CD1c-positive myeloid dendritic cell (primary cell): ENCODE results near the gene POLG.
A peak's percentile ranks its signal among the peaks of the same experiment; 100 is the strongest.

Experiments
- DNase-seq: peaks from one replicate; pipeline ENCODE4 v3.0.0-alpha.2; 2016; ENCODE audit errors: extremely low spot score

POLG gene

GRCh38 chr15:89356634-89357298 is 22.1 kb upstream of the POLG start:
- peak; percentile 37 for DNase-seq

DNA sequence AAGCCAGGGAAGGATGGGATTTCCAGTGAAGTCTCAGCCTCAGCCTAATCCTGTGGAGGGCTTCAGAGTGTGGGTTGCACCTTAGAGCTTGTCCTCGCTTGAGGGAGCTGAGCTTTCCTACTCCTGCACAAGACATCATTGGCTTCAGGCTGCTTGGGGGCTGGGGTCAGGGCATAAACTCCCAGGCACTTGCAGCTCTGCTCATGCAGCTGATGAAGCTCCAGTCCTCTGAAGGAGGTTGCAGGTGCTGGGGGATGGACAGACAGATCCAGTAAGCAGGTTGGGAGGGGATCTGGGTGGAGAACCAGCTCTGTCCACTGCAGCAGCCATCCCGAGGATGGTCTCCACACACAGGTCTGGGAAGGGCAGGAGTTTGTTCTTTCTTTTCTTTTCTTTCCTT is 19.4 kb upstream of the POLG start:
- no peak for DNase-seq

GRCh38 chr15:89352476-89352875 is 17.9 kb upstream of the POLG start:
- no peak for DNase-seq

DNA sequence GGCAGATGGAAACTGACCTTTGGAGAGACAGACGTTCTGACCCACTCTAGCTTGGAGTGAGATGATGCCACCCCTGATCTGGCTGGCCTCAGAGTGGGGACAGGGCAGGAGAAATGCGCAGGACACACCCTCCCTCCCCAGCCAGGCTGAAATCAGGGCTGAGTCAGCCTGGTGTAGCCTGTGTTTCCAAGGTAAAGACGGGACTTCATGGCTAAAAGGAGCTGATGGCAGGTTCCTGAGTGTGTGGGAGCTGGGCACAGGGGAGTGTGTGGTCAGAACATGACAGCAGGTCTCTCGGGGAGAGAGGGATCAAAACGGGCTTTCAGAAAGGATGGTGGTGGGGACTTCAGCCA is 14.6 kb upstream of the POLG start:
- no peak for DNase-seq

- no peak for DNase-seq
Observed at GRCh38 chr15:89346516-89347231, 12.1 kb upstream of the POLG start.

DNA sequence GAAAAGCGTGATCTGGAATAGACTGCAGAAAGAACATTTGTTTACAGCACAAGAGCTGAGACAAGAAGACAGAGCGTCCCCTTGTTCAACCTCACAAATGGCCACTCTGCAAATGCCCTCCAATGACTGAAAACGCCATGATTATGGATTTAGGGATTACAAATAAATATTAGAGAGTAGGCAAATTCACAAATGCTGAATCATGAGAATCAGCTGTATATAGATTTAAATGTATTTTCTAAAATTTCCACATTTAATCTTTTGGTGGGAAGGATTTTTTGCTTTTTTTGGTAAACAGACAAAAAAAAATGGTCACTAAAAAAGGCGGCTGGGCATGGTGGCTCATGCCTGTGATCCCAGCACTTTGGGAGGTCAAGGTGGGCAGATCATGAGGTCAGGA is 10.6 kb upstream of the POLG start:
- DNase-seq, result no peak

DNA sequence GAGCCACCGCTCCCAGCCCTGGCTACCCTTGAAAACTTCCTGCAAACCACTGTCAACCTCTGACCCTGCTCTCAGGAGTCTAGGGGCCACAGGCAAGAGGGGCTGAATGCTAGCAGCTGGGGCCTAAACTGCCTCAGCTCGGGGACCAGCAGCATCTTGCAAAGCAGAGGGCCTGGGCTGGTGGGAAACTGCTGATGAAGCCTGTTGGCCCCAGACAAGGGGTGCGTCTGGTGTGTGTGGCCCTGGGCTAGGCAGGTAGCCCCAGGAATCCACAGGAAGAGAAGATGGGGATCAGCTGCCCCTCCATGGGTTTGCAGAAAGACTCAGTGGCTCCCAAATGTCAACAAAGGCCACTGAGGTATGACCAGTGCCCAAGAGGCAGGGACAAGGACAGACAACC is 8.2 kb upstream of the POLG start:
- no peak for DNase-seq

DNA sequence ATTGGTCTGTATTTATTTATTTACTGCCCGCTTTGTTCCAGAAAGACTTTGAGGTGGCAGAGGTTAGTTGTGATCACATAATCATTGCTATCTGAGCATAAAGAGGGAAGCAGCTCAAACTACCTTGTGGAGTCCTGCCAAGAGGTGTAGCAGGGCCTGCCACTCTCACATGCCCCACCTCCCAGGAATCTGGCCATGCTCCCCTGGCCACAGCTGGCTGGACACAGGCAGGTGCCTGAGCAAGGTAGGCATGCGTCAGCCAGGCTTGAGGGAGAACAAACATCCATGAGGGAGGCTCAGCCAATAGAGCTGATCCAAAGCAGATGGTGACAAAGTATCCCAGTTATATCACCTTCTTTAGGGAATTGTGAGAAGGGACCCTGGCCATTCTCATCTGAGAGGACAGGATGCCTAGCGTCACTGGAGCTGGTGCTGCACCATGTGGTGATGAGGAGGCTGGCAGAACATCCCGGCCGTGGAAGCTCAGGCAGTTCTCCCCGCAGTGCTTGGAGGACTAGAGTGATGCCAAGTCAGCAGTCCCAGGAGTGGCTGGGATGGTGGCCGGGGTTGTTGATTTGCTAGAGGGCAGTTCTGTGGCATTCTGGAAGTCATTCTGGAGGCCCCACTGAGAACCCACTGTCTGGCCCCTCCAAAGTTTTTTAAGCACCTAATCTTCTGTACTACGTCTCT is 6.8 kb upstream of the POLG start:
- no peak for DNase-seq

DNA sequence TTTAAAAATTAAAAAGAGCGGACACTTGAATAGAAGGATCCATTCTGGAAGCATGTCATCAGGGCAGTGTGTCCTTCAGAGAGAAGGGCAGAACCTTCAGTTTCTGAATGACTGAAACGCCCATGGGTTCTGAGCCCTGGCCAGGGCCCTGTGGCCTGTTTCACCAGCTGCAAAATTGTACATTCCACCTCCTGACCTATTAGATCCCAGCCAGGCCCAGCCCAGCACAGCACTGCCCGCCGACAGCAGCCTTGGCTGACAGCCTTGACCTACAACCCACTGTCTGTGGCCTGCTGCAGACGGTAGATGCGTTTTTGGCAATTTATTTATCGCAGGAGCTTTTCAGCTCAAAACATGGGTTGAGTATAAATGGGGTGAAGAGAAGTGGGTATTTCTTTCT is 5.9 kb upstream of the POLG start:
- DNase-seq, result no peak

- no peak for DNase-seq
Observed at GRCh38 chr15:89338036-89338435, 3.4 kb upstream of the POLG start.

- DNase-seq, result no peak
Observed at GRCh38 chr15:89335298-89336041, 846 bp upstream of the POLG start.

DNA sequence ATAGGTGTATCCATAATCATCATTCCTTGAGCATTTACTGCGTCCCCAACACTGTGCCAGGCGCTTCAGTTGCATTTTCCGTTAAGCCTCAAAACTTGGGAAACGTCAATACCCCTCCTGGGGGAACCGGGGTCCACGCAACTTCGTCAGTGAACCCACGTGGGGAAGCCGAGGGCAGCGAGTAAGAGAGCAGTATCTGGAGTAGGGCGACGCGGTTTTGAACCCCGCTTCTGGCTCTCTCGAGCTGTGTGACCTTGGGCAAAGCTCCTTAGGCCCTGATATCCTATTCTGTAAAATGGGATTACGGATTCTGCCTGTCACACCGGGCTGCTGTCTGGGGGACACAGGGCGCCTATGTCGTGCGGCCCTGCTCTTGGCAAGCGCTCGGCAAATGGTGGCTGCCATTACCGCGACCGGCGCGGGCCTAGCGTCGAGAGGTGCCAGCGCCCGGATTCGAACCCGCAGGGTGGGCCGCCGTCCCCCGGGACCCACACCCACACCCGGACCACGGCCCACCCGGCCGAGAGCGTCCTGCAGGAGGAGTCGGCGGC is 590 bp downstream of the POLG start:
- DNase-seq, result peak; percentile 13

- DNase-seq, result no peak
Observed at GRCh38 chr15:89333011-89333860, 1.4 kb downstream of the POLG start.

- no peak for DNase-seq
Observed at GRCh38 chr15:89332446-89332845, 2.2 kb downstream of the POLG start.

DNA sequence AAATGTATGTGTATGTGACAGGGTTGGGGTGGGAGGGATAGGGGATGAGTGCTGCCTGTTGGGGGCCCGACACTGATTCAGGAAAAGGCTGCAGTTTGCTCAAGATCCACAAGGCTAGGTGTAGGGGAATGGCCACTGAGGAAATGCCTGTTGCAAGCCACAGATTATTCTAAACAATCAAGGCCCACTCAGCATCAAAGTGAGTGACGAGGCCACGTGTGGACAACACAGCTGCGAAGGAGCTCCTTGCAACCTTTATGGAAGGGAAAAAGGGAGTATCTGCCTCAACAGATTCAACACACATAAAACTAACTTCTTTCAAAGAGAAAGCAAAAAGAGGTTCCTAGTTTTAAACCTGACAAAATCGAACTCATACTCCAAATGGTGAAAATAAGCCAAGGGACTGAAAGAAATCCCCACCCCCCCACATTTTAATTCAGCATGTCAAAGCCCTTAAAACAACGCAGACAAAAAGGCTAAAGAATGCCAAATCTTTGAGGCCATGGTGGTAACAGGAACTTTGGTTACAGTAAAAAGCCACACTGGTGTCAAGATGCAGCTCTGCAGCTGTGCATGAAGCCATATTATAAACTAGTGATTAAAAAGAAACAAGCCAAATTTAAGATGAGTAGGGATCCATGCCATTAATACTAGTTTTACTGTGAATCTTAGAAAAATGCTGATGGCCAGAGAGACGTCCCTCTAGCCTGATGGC is 3.6 kb downstream of the POLG start:
- no peak for DNase-seq

GRCh38 chr15:89330119-89330518 is 4.5 kb downstream of the POLG start:
- no peak for DNase-seq

DNA sequence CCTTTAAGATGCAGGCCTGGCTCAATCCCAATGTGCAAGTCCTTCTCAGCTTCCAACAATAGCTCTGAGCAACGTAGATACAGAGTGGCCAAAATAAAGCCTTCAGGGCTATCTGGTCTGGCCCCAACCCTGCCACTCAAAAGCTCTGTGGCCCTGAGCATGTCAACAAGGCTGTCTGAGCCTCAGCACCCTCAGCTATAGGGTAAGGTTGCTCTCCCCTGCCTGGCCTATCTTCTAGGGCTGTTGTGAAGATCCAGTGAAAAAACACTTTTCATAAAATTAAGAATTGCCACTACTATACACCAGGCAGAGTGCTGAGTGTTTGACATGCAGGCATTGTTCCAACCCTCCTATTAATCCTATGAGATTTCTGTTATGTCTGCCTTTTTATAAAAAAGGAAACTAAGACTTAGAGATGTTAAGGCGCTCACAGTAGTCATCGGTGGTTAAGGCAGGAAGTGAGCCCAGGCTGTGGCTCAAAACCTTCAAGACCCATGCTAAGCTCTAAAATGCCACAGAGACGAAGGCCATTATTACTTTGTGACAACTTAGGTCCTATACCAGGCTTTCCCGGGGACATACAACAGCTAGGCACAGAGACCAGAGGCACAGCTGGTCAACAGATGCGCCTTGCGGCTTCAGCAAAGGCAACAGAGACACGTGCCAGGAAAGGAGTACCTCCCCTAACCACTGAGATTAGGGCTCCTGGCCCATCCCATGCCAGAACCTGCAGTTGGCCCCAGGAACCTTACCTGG is 5.1 kb downstream of the POLG start:
- DNase-seq, result no peak

GRCh38 chr15:89328398-89329254 is 6.0 kb downstream of the POLG start:
- no peak for DNase-seq

- DNase-seq, result no peak
Observed at GRCh38 chr15:89327113-89327512, 7.5 kb downstream of the POLG start.
